Activated CD8-positive, alpha-beta memory T cell treated with anti-CD3 and anti-CD28 coated beads, Interleukin-2, amount 50 U/mL, for 24 hours (primary cell): Measurements from ENCODE around the gene FUCA1.

Source experiments
- DNase-seq: peaks from one replicate; pipeline ENCODE4 v3.0.0-alpha.2; 2020; ENCODE audit errors: extremely low read depth

The FUCA1 gene

GRCh38 chr1:23801876-23802275 is 66.2 kb downstream of the FUCA1 start:
- no peak for DNase-seq

DNA sequence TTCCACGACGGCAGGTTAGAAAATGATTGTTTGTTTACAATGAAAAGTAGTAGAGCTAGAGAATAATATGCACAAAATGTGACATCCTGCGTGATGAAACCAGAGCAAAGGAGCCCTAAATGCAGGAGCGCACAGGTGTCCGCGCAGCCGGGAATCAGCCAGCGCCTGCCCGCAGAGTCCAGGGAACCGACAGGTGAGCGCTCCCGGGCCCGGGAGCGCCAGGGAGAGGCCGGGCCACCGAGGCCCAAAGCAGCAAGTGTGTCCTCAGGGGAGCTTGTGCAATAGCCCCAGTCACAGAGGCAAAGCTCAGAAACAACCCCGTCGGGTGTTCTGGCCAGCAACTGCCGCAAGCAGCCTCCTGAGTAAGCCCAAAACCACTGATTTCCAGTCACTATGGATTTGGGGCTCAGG is 66.7 kb downstream of the FUCA1 start:
- no peak for DNase-seq

GRCh38 chr1:23800400-23801337 is 67.4 kb downstream of the FUCA1 start, which contains the start of gene GALE:
Gene GALE (minus strand): TSS chr1:23800754. CDS start chr1:23799007, 1,747 bp downstream.
- DNase-seq = peak; percentile 95

DNA sequence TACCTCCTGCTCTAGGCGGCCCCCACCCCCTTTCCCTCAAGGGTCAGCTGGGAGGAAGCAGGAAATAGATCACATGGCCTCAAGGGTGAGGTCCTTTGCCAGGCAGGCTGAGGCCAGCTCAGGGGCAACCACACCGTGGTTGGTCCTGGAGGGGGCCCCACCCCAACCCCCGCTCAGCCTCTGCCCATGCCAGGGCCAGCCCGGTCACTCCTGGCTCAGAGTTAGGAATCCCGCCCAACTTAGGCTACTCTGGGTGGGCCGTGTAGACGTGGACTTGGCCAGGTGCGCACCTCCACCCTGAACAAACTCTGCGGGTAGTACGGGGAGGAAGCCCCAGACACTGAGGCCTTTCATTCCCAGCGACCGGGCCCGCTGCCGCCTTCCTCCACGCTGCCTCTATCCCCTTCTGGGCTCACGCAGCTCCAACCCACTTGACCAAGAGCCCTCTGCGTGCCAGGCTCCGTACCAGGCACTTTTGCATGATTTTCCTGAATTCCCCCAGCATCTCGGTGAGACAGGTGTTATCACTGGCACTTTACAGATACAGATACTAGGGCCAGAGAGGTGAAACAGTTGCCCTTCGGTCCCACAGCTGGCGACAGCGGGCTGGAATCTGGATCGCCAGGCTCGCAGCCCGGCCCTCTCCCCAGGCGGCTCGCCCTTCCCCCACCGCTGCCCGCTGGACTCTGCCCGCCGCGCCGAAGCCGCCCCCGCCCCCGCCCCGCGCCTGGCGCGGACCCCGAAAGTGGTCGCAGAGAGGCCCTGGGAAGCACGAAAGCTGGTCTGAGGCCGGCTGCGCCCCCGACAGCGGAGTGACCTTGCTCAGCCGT is 68.3 kb downstream of the FUCA1 start:
- no peak for DNase-seq

DNA sequence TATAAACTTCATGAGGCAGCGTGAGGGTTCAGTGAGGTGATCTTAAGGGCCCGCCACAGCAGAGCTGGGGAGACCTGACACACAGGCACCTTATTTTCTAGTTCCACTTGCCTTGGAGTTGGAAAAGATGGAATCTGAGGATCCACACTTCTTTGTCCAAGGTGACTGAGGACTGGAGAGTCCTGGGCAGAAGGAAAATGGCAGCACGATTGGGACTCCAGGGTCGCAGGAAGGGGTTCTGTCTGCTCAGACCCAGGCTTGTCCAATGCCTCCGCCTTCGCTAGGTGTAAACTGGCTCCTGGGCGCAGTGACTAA is 68.9 kb downstream of the FUCA1 start:
- DNase-seq = no peak

DNA sequence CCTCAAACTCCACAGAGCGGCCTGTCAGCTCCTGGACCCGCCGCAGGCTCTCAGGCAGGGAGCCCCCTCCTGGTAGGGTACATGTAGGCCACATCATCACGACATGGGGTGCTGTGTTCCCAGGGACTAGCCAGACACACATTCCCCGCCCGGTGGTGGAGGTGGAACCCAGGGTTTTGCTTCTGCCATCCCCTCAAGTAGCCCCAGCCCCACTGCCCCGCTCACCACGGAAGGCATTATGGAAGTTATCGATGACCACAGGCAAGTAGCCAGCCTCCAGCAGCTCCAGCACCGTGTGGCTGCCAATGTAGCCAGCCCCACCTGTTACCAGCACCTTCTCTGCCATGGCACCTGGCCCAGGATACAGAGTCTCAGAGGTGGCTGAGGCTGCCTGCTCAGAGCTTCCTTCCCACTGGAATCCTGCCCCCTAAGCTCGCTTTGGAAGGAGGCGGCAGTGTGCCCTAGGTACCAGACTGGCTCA is 69.4 kb downstream of the FUCA1 start:
- no peak for DNase-seq

GRCh38 chr1:23797478-23798448 is 70.3 kb downstream of the FUCA1 start:
- DNase-seq = no peak

- no peak for DNase-seq
Observed at GRCh38 chr1:23796466-23797271, 71.4 kb downstream of the FUCA1 start.

DNA sequence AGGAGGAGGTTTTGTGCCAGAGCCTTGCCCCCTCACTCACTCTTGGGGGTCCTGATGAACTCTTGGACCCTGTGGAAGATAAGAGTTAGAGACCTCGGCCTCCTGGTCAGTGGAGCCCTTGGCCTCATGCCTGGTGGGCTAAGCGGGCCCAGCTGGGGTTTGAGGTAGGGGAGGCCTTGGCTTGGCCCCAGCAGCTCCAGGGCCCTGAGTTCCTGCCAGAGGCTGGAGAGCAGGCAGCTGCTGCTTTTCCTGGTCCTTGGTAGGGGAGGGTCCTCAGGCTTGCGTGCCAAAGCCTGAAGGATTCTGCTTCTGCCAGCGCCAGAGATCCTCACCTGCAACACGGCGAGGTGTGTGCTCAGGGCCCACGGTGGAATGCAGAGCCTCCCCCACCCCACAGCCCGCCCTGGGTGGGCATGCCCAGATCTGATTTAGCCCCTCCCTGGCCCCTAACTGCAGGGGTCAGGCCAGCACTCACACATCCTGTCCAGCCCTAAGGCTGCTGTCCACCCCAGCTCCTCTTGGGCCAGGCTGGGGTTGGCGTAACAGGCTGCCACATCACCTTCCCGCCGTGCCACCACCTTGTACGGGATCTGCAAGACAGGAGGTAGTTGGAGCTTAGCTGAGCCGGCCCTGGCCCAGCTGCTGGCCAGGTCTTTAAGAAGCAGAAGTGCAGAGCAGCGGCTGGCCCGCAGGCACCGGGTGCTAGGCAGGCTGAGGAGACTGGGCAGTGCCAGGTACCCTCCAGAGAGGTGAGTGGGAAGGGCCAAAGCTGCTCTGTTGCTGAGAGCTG is 72.2 kb downstream of the FUCA1 start:
- no peak for DNase-seq
